ENCODE results near the gene DIS3L2.

DNA sequence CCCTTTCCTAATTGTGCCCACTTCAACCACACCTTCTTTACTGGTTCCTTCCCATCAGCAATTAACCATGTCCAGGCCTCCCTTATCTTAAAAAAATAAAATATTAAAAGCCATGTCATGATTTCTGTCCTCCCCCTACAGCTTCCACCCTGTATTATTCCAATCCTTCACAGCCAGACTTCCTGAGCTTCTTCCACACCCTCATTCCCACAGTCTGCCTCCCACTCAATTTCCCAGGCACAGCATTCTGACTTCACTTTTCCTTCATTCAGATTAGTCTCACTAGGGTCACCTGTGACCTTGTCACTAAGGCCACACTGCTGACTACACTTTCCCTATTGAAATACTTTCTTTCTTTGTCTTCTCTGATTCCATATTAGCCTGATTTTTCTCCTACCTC is 159.4 kb downstream of the DIS3L2 start:
- TF ChIP-seq SUZ12 (IDR thresholded peaks at IDR 0.05): no peak
- TF ChIP-seq ELF4 (IDR thresholded peaks at IDR 0.05): no peak
- TF ChIP-seq L3MBTL2 (conservative IDR thresholded peaks at IDR 0.05): no peak
- no peak for TF ChIP-seq FOXA1 (IDR thresholded peaks at IDR 0.05)
- TF ChIP-seq SP1 (IDR thresholded peaks at IDR 0.05): no peak
- TF ChIP-seq FOXM1 (IDR thresholded peaks at IDR 0.05; ENCODE audit: borderline replicate concordance): no peak
- TF ChIP-seq, protein P1, sequence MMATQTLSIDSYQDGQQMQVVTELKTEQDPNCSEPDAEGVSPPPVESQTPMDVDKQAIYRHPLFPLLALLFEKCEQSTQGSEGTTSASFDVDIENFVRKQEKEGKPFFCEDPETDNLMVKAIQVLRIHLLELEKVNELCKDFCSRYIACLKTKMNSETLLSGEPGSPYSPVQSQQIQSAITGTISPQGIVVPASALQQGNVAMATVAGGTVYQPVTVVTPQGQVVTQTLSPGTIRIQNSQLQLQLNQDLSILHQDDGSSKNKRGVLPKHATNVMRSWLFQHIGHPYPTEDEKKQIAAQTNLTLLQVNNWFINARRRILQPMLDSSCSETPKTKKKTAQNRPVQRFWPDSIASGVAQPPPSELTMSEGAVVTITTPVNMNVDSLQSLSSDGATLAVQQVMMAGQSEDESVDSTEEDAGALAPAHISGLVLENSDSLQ (IDR thresholded peaks at IDR 0.05): no peak
- no peak for TF ChIP-seq TARDBP (IDR thresholded peaks at IDR 0.05)

Measured in HEK293T (cell line).